Right atrium auricular region (tissue), 2 donors: ENCODE results near the gene DYRK1B. TPM values are rescaled to one million over a fixed set of nuclear protein-coding genes. Genes with fewer than 3 reads are reported as not detected.

Source experiments
- DNase-seq: peaks from one replicate; pipeline ENCODE4 v3.0.0-alpha.2; 2019; ENCODE audit warnings: low spot score
- H3K27ac ChIP-seq, 2 donors: fragments of 200-600 bp; sonication (generic); 1 replicate in 1 of 2; 2 replicates in 1 of 2; pipeline ENCODE4 v1.5.1; 2016 to 2019
- H3K27me3 ChIP-seq, 2 donors: fragments of 200-600 bp; sonication (generic); one replicate each; pipeline versions ENCODE4 v1.5.1 to v1.6.0; 2017 to 2019
- H3K36me3 ChIP-seq: fragments of 200-600 bp; sonication (generic); one replicate; pipeline ENCODE4 v1.5.1; 2016
- H3K4me1 ChIP-seq, 2 donors: fragments of 200-600 bp; sonication (generic); one replicate each; pipeline versions ENCODE4 v1.5.1 to v1.6.0; 2017 to 2019
- H3K4me3 ChIP-seq, 2 donors: fragments of 200-600 bp; sonication (generic); 1 replicate in 1 of 2; 2 replicates in 1 of 2; pipeline ENCODE4 v1.5.1; 2017 to 2019; ENCODE audit warnings: mild to moderate bottlenecking in 1 of 2, moderate library complexity in 1 of 2
- H3K9me3 ChIP-seq, 2 donors: fragments of 200-600 bp; sonication (generic); one replicate each; pipeline ENCODE4 v1.5.1; 2019
- CTCF ChIP-seq, 2 donors: fragments of 200-600 bp; sonication (generic); IDR thresholded peaks; one replicate each; pipeline ENCODE4 v1.5.1; 2019; ENCODE audit warnings: antibody characterized with exemption in 2 of 2
- total RNA-seq, 2 donors: library from RNA; depleted of rRNA; stranded (reverse); fragments of >200 nt; gene quantifications; one replicate each; pipeline ENCODE4 v1.1.0, GENCODE V29; 2016

DYRK1B gene
- total RNA-seq, 2 donors from 2014 or later, result 11.1 to 14.5 TPM

GRCh38 chr19:39841041-39841440, 7.1 kb upstream of the DYRK1B start:
- TF ChIP-seq CTCF (IDR thresholded peaks at IDR 0.05), result no peak
- no peak overlapping the region for H3K27ac ChIP-seq

GRCh38 chr19:39840492-39840891, 6.5 kb upstream of the DYRK1B start:
- Histone ChIP-seq H3K4me1 (peaks cover 0 to 20% of the 10 kb centered on the region in 2 donors), H3K27me3 (no peaks in the 10 kb centered on the region), H3K27ac (no peak overlapping the region), H3K36me3 (peaks cover 47% of the 10 kb centered on the region), H3K9me3 (no peaks in the 10 kb centered on the region), H3K4me3 (no peak overlapping the region)
- DNase-seq, result no peak
- TF ChIP-seq CTCF (IDR thresholded peaks at IDR 0.05), result no peak

More at GRCh38 chr19:39841041-39841440, 7.1 kb upstream of the DYRK1B start:
- Histone ChIP-seq H3K9me3 (no peaks in the 10 kb centered on the region), H3K4me1 (peaks cover 0 to 25% of the 10 kb centered on the region in 2 donors), H3K4me3 (no peak overlapping the region), H3K36me3 (peaks cover 42% of the 10 kb centered on the region), H3K27me3 (no peaks in the 10 kb centered on the region)
- no peak for DNase-seq

GRCh38 chr19:39839678-39840327, 5.8 kb upstream of the DYRK1B start:
- Histone ChIP-seq H3K4me1 (peaks cover 0 to 13% of the 10 kb centered on the region in 2 donors), H3K27me3 (no peaks in the 10 kb centered on the region), H3K27ac (no peak overlapping the region), H3K36me3 (peaks cover 54% of the 10 kb centered on the region), H3K4me3 (no peak overlapping the region), H3K9me3 (no peaks in the 10 kb centered on the region)
- TF ChIP-seq CTCF (IDR thresholded peaks at IDR 0.05), result no peak
- no peak for DNase-seq

- H3K27me3 ChIP-seq, result no peaks in the 10 kb centered on the region
- no peak for DNase-seq
- H3K4me1 ChIP-seq, result peaks cover 0 to 11% of the 10 kb centered on the region in 2 donors
- H3K36me3 ChIP-seq, result peaks cover 59% of the 10 kb centered on the region
- H3K4me3 ChIP-seq, result no peak overlapping the region
- no peak overlapping the region for H3K27ac ChIP-seq
- no peaks in the 10 kb centered on the region for H3K9me3 ChIP-seq
- TF ChIP-seq CTCF (IDR thresholded peaks at IDR 0.05), result no peak
Measured at GRCh38 chr19:39838569-39838968, 4.6 kb upstream of the DYRK1B start.

- no peak overlapping the region for H3K4me3 ChIP-seq
- peaks cover 59% of the 10 kb centered on the region for H3K36me3 ChIP-seq
- H3K27ac ChIP-seq, result no peak overlapping the region
- DNase-seq, result no peak
- no peaks in the 10 kb centered on the region for H3K27me3 ChIP-seq
- no peak for TF ChIP-seq CTCF (IDR thresholded peaks at IDR 0.05)
- H3K4me1 ChIP-seq, result peaks cover 0 to 13% of the 10 kb centered on the region in 2 donors
- no peaks in the 10 kb centered on the region for H3K9me3 ChIP-seq
Measured at GRCh38 chr19:39837978-39838377, 4.0 kb upstream of the DYRK1B start.
